HL-60/S4 treated with retinoic acid at 250 ng/mL for 4 days and 3 days (cell line): ENCODE measurements around the gene KRTAP4-9.
"Not testable (repeated sequence)": the region's sequence is repeated elsewhere in the genome, so short reads cannot be mapped to it uniquely, and the experiment has no call there.

Experiments used
- in situ Hi-C: fragments of 300-500 bp; cut with MboI; formaldehyde crosslinking; loops from 2 replicates; pipeline ENCODE4 v1.7.0; 2022; ENCODE audit warnings: low sequenced_read_pairs

KRTAP4-9 gene

DNA sequence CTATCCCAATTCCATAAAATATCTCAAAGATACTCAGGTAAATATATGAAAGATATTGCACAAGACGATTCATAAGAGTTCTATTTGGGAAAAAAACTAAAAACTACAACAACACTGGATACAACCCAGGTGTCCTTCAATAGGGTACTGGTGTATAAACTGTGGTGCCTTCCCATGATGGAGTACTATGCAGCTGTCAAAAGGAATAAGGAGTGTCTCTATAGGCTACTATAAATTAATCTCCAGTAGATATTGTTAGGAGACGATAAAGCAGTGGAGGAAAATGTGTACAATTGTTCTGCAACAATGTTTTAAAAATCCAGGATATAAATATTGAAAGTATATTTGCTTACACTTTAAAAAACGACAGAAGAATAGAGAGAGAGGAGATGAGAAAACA is 21.2 kb downstream of the KRTAP4-9 start:
- in situ Hi-C loops, result no loop called here

DNA sequence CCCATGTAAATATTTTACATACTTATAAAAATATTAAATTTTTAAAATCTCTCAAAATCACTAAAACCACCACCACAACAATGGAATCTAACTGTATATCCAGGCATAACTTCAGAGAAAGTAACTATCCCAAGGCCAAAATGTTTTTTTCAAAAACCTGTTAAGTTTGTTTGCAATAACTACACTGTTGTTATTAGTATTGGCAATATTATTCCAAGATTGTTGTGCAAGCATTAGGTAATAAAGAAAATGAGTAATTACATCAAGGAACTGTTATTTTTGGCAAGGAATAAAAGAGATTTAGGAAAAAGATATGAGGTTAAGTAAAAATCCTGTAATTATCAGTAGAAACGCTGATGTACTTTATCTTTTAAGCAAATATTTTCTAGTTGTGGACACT is 22.2 kb downstream of the KRTAP4-9 start:
- in situ Hi-C loops, result no loop called here

DNA sequence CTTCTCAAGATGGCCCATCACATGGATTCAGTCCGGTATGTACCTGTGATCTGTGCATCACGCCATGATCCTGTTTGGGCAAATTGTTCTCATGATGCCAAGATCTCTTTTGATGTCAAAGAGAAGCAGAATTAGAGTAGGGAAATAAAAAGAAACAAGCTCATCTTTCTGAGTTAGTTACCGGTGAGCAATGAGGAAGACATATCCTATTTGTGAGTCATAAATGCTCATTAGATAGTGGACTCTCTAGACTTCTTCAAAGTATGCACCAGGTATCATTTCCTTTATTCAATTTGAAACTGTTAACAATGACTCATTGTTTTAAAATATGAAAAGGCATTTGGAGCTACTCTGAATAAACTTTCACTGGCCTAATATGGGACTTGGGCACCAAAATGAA is 26.8 kb downstream of the KRTAP4-9 start:
- in situ Hi-C loops, result no loop called here

- in situ Hi-C loops, result no loop called here
Measured at GRCh38 chr17:41133880-41134735, 28.9 kb downstream of the KRTAP4-9 start.

GRCh38 chr17:41139865-41140264 is 34.7 kb downstream of the KRTAP4-9 start:
- in situ Hi-C loops, result not testable (repeated sequence)

DNA sequence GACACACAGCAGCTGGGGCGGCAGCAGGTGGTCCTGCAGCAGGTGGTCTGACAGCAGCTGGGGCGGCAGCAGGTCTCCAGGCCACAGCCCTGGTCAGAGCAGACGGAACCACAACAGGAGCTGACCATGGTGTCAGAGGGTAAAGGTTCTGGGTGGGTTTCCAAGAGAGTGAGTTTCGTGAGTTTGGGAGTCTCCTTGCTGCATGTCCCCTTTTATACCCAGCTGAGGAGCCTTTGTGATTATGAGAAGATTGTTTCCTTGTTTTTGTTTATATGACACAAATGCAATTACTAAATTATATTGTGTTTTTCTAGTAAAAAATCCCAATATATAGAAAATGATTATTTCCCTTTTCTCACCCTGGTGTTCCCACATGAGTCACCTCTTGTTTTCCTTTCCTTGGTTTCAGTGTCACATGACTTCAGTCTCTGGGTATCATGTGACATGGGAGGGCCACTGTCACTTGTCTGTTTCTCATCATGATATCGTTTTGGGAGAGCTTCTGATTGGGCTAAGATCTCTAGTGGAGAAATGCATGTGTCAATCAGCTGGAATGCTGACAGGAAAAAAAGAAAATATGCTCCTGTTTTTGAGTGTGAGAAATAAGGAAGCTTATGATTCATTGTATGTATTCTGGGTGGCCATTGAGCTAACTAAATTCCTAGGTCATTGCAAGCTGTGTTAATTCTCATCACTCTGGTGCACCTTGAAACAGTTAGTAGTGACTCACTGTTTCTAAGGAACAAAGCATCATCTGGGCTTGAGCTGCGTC is 35.4 kb downstream of the KRTAP4-9 start, which contains the start of gene KRTAP4-6:
Gene KRTAP4-6, minus strand, starts transcription at position 185 of the 772 bp plus-strand sequence. Its CDS starts 57 bp downstream, at position 128.
- in situ Hi-C loops, result no loop called here

- in situ Hi-C loops, result no loop called here
Measured at GRCh38 chr17:41141361-41141760, 36.2 kb downstream of the KRTAP4-9 start.

DNA sequence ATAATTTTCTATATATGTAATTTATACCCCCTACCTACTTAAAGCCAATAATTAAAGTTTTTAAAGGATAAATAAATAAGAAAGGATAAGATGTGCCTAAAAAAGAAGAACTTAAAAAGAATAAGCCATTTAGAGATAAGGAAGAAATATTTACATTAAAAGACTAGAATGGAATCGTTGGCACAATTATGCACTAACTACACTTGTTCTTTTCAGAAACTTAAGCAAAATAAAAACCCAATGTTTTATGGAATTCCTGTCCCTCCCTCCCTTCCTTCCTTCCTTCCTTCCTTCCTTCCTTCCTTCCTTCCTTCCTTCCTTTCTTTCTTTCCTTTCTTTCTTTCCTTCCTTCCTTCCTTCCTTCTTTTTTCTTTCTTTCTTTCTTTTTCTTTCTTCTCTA is 39.7 kb downstream of the KRTAP4-9 start:
- in situ Hi-C loops, result no loop called here

- in situ Hi-C loops, result no loop called here
Measured at GRCh38 chr17:41145261-41145660, 40.1 kb downstream of the KRTAP4-9 start.

DNA sequence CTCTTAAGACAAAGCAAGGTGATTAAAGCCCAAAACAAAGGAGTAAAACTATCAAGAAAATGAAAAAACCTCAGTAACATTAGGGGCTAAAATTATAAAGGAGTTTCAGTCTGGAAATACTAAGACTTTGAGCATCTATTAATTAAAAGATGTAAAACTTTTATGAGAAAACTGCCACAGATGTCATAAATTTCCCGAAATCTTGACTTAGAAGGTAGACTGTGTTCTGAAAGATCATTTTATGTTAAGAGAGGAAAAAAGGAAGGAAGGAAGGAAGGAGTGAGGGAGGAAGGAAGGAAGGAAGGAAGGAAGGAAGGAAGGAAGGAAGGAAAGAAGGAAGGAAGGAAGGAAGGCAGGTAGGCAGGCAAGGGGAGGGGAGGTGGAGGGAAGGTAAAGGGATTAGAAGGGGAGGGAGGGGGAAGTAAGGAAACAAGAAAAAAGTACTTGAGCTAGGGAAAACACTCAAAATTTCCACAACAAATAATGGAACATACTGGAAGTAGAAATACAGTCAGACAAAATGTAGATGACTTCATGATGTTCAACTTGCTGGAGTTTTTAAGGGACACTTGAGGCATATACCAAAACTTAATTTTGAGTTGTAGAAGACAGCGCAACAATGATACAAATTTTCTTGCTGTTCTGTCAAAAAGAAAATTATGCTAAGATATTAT is 42.5 kb downstream of the KRTAP4-9 start:
- in situ Hi-C loops, result no loop called here

GRCh38 chr17:41148971-41149651 is 43.9 kb downstream of the KRTAP4-9 start:
- in situ Hi-C loops, result not testable (repeated sequence)

- in situ Hi-C loops, result no loop called here
Measured at GRCh38 chr17:41149652-41149985, 44.4 kb downstream of the KRTAP4-9 start, which contains the start of gene KRTAP4-5. Gene KRTAP4-5 (minus strand): TSS chr17:41149825. CDS start chr17:41149767, 58 bp downstream.

- in situ Hi-C loops, result no loop called here
Measured at GRCh38 chr17:41150026-41150425, 44.8 kb downstream of the KRTAP4-9 start.

GRCh38 chr17:41151525-41151924 is 46.3 kb downstream of the KRTAP4-9 start:
- in situ Hi-C loops, result no loop called here

DNA sequence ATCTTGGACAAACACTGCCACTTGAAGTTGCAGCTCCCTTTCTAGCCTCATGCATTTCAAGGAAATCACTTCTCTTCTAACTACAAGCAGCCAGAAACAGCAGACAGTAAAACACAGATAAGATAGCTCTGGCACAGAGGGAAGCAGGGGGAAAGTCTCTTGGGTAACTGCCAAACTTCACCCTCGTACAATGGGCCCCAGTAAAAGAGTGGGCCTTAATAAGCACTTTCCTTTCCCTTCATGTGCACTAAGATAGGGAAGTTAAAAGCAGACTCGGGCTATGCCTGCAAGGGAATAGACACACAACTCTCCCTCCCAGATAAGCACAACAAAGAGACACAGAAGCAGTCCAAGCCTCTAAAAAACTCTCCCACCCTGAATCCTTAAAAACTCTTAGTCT is 48.7 kb downstream of the KRTAP4-9 start:
- in situ Hi-C loops, result no loop called here
